Activated CD8-positive, alpha-beta memory T cell treated with anti-CD3 and anti-CD28 coated beads for 36 hours (primary cell): Measurements from ENCODE around the gene STEAP3. TPM values are rescaled to one million over a fixed set of nuclear protein-coding genes. Genes with fewer than 3 reads are reported as not detected.

Source experiments
- CTCF ChIA-PET: fragments of 350-600 bp; sonication (Branson Sonifier 250); formaldehyde crosslinking; loops from one replicate; lab custom pipeline; 2021; ENCODE audit warnings: antibody characterized with exemption; lab: Charles Lee
- POLR2A ChIA-PET: fragments of 350-600 bp; sonication (Branson Sonifier 250); formaldehyde crosslinking; loops from one replicate; lab custom pipeline; 2021; ENCODE audit warnings: antibody characterized with exemption; lab: Charles Lee
- total RNA-seq, 2 experiments: library from RNA; stranded (reverse); gene quantifications; one replicate each; pipeline ENCODE4 v1.2.3, GENCODE V29; 2021

The STEAP3 gene
- under 1 TPM; 0.44 to 0.46 TPM for total RNA-seq

- POLR2A ChIA-PET, result no interaction called here
- CTCF ChIA-PET, result no interaction called here
Observed at GRCh38 chr2:119223521-119224390, at the start of gene STEAP3. Gene STEAP3 (plus strand): TSS chr2:119223834. CDS start chr2:119231013, 7,179 bp downstream.

- ChIA-PET CTCF (interaction anchor here (1.0 kb wide), 2 partner anchors 13 to 291 kb away, joined by 3 to 5 read pairs; no protein-coding TSS in a partner anchor), POLR2A (no interaction called here)
Observed at GRCh38 chr2:119174216-119174992, 49.2 kb upstream of the STEAP3 start.

- ChIA-PET POLR2A (no interaction called here), CTCF (no interaction called here)
Observed at GRCh38 chr2:119174993-119175347, 48.7 kb upstream of the STEAP3 start.

GRCh38 chr2:119175517-119175916, 48.1 kb upstream of the STEAP3 start:
- ChIA-PET POLR2A (no interaction called here), CTCF (no interaction called here)

- CTCF ChIA-PET, result no interaction called here
- POLR2A ChIA-PET, result no interaction called here
Observed at GRCh38 chr2:119177171-119177837, 46.3 kb upstream of the STEAP3 start.

GRCh38 chr2:119177838-119178190, 45.8 kb upstream of the STEAP3 start:
- ChIA-PET POLR2A (no interaction called here), CTCF (no interaction called here)

- POLR2A ChIA-PET, result no interaction called here
- CTCF ChIA-PET, result no interaction called here
Observed at GRCh38 chr2:119178776-119179175, 44.9 kb upstream of the STEAP3 start.

- CTCF ChIA-PET, result no interaction called here
- POLR2A ChIA-PET, result no interaction called here
Observed at GRCh38 chr2:119179202-119179601, 44.4 kb upstream of the STEAP3 start.

GRCh38 chr2:119179991-119180390, 43.6 kb upstream of the STEAP3 start:
- ChIA-PET POLR2A (no interaction called here), CTCF (interaction anchor here (0.7 kb wide), 1 partner anchor 14 kb away, joined by 4 read pairs; no protein-coding TSS in a partner anchor)

GRCh38 chr2:119180892-119181291, 42.7 kb upstream of the STEAP3 start:
- ChIA-PET POLR2A (no interaction called here), CTCF (no interaction called here)

GRCh38 chr2:119181391-119181790, 42.2 kb upstream of the STEAP3 start:
- CTCF ChIA-PET, result no interaction called here
- POLR2A ChIA-PET, result no interaction called here

- POLR2A ChIA-PET, result no interaction called here
- CTCF ChIA-PET, result no interaction called here
Observed at GRCh38 chr2:119181791-119182445, 41.7 kb upstream of the STEAP3 start.

- ChIA-PET CTCF (no interaction called here), POLR2A (no interaction called here)
Observed at GRCh38 chr2:119184512-119184911, 39.1 kb upstream of the STEAP3 start.

- ChIA-PET CTCF (no interaction called here), POLR2A (no interaction called here)
Observed at GRCh38 chr2:119190321-119191111, 33.1 kb upstream of the STEAP3 start.

GRCh38 chr2:119192893-119193292, 30.7 kb upstream of the STEAP3 start:
- ChIA-PET POLR2A (interaction anchor here (0.7 kb wide), 2 partner anchors 12 to 33 kb away, joined by 3 read pairs; no protein-coding TSS in a partner anchor), CTCF (no interaction called here)

- ChIA-PET CTCF (no interaction called here), POLR2A (no interaction called here)
Observed at GRCh38 chr2:119195001-119195400, 28.6 kb upstream of the STEAP3 start.

GRCh38 chr2:119195887-119196286, 27.7 kb upstream of the STEAP3 start:
- ChIA-PET POLR2A (no interaction called here), CTCF (no interaction called here)

GRCh38 chr2:119196301-119197125, 27.1 kb upstream of the STEAP3 start:
- ChIA-PET CTCF (no interaction called here), POLR2A (no interaction called here)
